Colonic mucosa (tissue), 4 donors: ENCODE data around the gene MARK1. TPM values are rescaled to one million over a fixed set of nuclear protein-coding genes. Genes with fewer than 3 reads are reported as not detected.

Experiments used
- DNase-seq: peaks from one replicate; pipeline ENCODE4 v3.0.0-alpha.2; 2020
- H3K27ac ChIP-seq: fragments of 200-600 bp; one replicate; pipeline ENCODE4 v1.8.0; 2021
- H3K27me3 ChIP-seq: fragments of 200-600 bp; one replicate; pipeline ENCODE4 v1.8.0; 2021
- H3K36me3 ChIP-seq: fragments of 200-600 bp; one replicate; pipeline ENCODE4 v1.8.0; 2021
- H3K4me1 ChIP-seq: fragments of 200-600 bp; one replicate; pipeline ENCODE4 v1.8.0; 2021; ENCODE audit warnings: mild to moderate bottlenecking
- H3K4me3 ChIP-seq: fragments of 200-600 bp; one replicate; pipeline ENCODE4 v1.8.0; 2021
- H3K9ac ChIP-seq, 2 donors: one replicate each; pipeline ENCODE4 v1.7.0; 2013; ENCODE audit warnings: control low read depth in 2 of 2, low read depth in 2 of 2, low read length in 2 of 2
- H3K9me3 ChIP-seq: fragments of 200-600 bp; one replicate; pipeline ENCODE4 v1.8.0; 2021
- CTCF ChIP-seq: fragments of 200-600 bp; IDR thresholded peaks from one replicate; pipeline ENCODE4 v1.8.0; 2022; ENCODE audit warnings: antibody characterized with exemption, mild to moderate bottlenecking
- intact Hi-C: fragments of 100-400 bp; cut with DNase I; formaldehyde crosslinking; loops from one replicate; pipeline ENCODE4 v1.14.1; 2022
- total RNA-seq, 2 donors: library from RNA; stranded (reverse); fragmentation: NEBNext Ultra II Directional in 1 of 2; extraction: Animal tissue kit (Norgen Biotek cat#: 25700) in 1 of 2; gene quantifications; one replicate each; pipeline ENCODE4 v1.2.1, GENCODE V29; 2021
- donor health status: healthy.
- donor health status: DM: no; HTN: no; CAD: no.
- donor health status: DM: no; HTN: no; CAD: no.

The MARK1 gene
- total RNA-seq, 2 donors from 2014 or later: 1.8 to 3.3 TPM

- Histone ChIP-seq H3K36me3 (no peaks in the 10 kb centered on the region), H3K4me1 (no peaks in the 10 kb centered on the region), H3K9me3 (no peaks in the 10 kb centered on the region), H3K27ac (no peak overlapping the region), H3K9ac (no peak overlapping the region), H3K4me3 (no peak overlapping the region), H3K27me3 (no peaks in the 10 kb centered on the region)
- intact Hi-C loops: no loop called here
- TF ChIP-seq CTCF: no peak
- no peak for DNase-seq
Measured at GRCh38 chr1:220516014-220516721, 11.8 kb upstream of the MARK1 start.

- Histone ChIP-seq H3K4me3 (no peak overlapping the region), H3K27ac (no peak overlapping the region), H3K9me3 (no peaks in the 10 kb centered on the region), H3K4me1 (no peaks in the 10 kb centered on the region), H3K9ac (no peak overlapping the region), H3K27me3 (no peaks in the 10 kb centered on the region), H3K36me3 (no peaks in the 10 kb centered on the region)
- DNase-seq: no peak
- intact Hi-C loops: no loop called here
- no peak for TF ChIP-seq CTCF
Measured at GRCh38 chr1:220516722-220517042, 11.3 kb upstream of the MARK1 start.

GRCh38 chr1:220521778-220522177 is 6.2 kb upstream of the MARK1 start:
- TF ChIP-seq CTCF: no peak
- intact Hi-C loops: no loop called here
- Histone ChIP-seq H3K27me3 (no peaks in the 10 kb centered on the region), H3K9ac (no peak overlapping the region), H3K4me1 (no peaks in the 10 kb centered on the region), H3K36me3 (no peaks in the 10 kb centered on the region), H3K9me3 (no peaks in the 10 kb centered on the region), H3K4me3 (no peak overlapping the region), H3K27ac (no peak overlapping the region)
- DNase-seq: no peak

- Histone ChIP-seq H3K27me3 (peaks cover 10% of the 10 kb centered on the region), H3K9me3 (no peaks in the 10 kb centered on the region), H3K4me1 (no peaks in the 10 kb centered on the region), H3K4me3 (no peak overlapping the region), H3K36me3 (no peaks in the 10 kb centered on the region), H3K27ac (no peak overlapping the region), H3K9ac (no peak overlapping the region)
- intact Hi-C loops: no loop called here
- no peak for TF ChIP-seq CTCF
- DNase-seq: no peak
Measured at GRCh38 chr1:220526294-220526693, 1.6 kb upstream of the MARK1 start.

GRCh38 chr1:220527279-220527907 is 543 bp upstream of the MARK1 start:
- intact Hi-C loops: no loop called here
- Histone ChIP-seq H3K4me3 (peak overlapping the region; percentile 79), H3K27ac (no peak overlapping the region), H3K9me3 (no peaks in the 10 kb centered on the region), H3K4me1 (no peaks in the 10 kb centered on the region), H3K9ac (peak overlapping the region; percentile 55 to 90), H3K27me3 (peaks cover 10% of the 10 kb centered on the region), H3K36me3 (no peaks in the 10 kb centered on the region)
- no peak for TF ChIP-seq CTCF
- peak; percentile 53 for DNase-seq
